HG02678 (cell line): Measurements from ENCODE around the gene DNMT3L.

Source experiments
- ATAC-seq: cut with Tn5 transposase; IDR thresholded peaks from one replicate; pipeline ENCODE4 v1.9.1; 2021; ENCODE audit warnings: mild to moderate bottlenecking, moderate library complexity; ENCODE audit not compliant: unreplicated experiment

DNMT3L gene

GRCh38 chr21:44281801-44282200 is 20.1 kb upstream of the DNMT3L start:
- no peak for ATAC-seq

GRCh38 chr21:44279354-44280260 is 17.9 kb upstream of the DNMT3L start:
- no peak for ATAC-seq

- ATAC-seq = no peak
Observed at GRCh38 chr21:44275041-44275440, 13.3 kb upstream of the DNMT3L start.

GRCh38 chr21:44273046-44273445 is 11.3 kb upstream of the DNMT3L start:
- no peak for ATAC-seq

GRCh38 chr21:44272284-44272858 is 10.7 kb upstream of the DNMT3L start:
- no peak for ATAC-seq

- ATAC-seq = no peak
Observed at GRCh38 chr21:44271558-44272283, 10.0 kb upstream of the DNMT3L start.

GRCh38 chr21:44269090-44269489 is 7.4 kb upstream of the DNMT3L start:
- no peak for ATAC-seq

GRCh38 chr21:44267655-44268142 is 6.0 kb upstream of the DNMT3L start:
- ATAC-seq = no peak

GRCh38 chr21:44265734-44266270 is 4.1 kb upstream of the DNMT3L start:
- ATAC-seq = no peak

GRCh38 chr21:44263768-44264167 is 2.1 kb upstream of the DNMT3L start:
- no peak for ATAC-seq

GRCh38 chr21:44263221-44263760 is 1.6 kb upstream of the DNMT3L start:
- no peak for ATAC-seq

GRCh38 chr21:44262338-44263056 is 800 bp upstream of the DNMT3L start:
- no peak for ATAC-seq

GRCh38 chr21:44260791-44261631 is 686 bp downstream of the DNMT3L start:
- no peak for ATAC-seq

GRCh38 chr21:44260066-44260465 is 1.6 kb downstream of the DNMT3L start:
- no peak for ATAC-seq

- ATAC-seq = no peak
Observed at GRCh38 chr21:44259082-44259705, 2.5 kb downstream of the DNMT3L start.

- ATAC-seq = no peak
Observed at GRCh38 chr21:44258056-44258725, 3.5 kb downstream of the DNMT3L start.

- no peak for ATAC-seq
Observed at GRCh38 chr21:44255511-44255981, 6.2 kb downstream of the DNMT3L start.
